Thoracic aorta (tissue), 2 donors: ENCODE data around the gene FASTK. TPM values are rescaled to one million over a fixed set of nuclear protein-coding genes. Genes with fewer than 3 reads are reported as not detected.

Experiments used
- ATAC-seq: fragments of 150-250 bp; one replicate; pipeline ENCODE4 v1.8.0; 2017; ENCODE audit warnings: low read depth; ENCODE audit not compliant: insufficient number of reproducible peaks, low FRiP score
- DNase-seq: peaks from one replicate; pipeline ENCODE4 v3.0.0-alpha.2; 2020; ENCODE audit warnings: low spot score
- H3K27ac ChIP-seq, 2 donors: fragments of 200-600 bp; sonication (generic); 1 replicate in 1 of 2; 2 replicates in 1 of 2; pipeline ENCODE4 v1.5.1; 2016; ENCODE audit warnings: mild to moderate bottlenecking in 2 of 2, moderate library complexity in 2 of 2
- H3K27me3 ChIP-seq: fragments of 200-600 bp; sonication (generic); replicated peaks from 2 replicates; pipeline ENCODE4 v1.6.0; 2016; ENCODE audit warnings: mild to moderate bottlenecking; ENCODE audit not compliant: insufficient read depth
- H3K36me3 ChIP-seq: fragments of 200-600 bp; sonication (generic); one replicate; pipeline ENCODE4 v1.5.1; 2016
- H3K4me1 ChIP-seq, 2 donors: fragments of 200-600 bp; sonication (generic); 1 replicate in 1 of 2; 2 replicates in 1 of 2; pipeline versions ENCODE4 v1.5.1 to v1.6.0; 2016; ENCODE audit warnings: low read depth in 2 of 2, mild to moderate bottlenecking in 1 of 2; ENCODE audit not compliant: control insufficient read depth in 1 of 2
- H3K4me3 ChIP-seq: fragments of 200-600 bp; sonication (generic); 2 replicates; pipeline ENCODE4 v1.5.1; 2016; ENCODE audit warnings: mild to moderate bottlenecking
- H3K9me3 ChIP-seq: fragments of 200-600 bp; sonication (generic); 2 replicates; pipeline ENCODE4 v1.5.1; 2016
- CTCF ChIP-seq: fragments of 200-600 bp; sonication (generic); IDR thresholded peaks from one replicate; pipeline ENCODE4 v1.5.1; 2019; ENCODE audit warnings: antibody characterized with exemption
- total RNA-seq, 2 donors: library from RNA; depleted of rRNA; stranded (reverse); fragments of >200 nt; gene quantifications; one replicate each; pipeline versions ENCODE4 v1.1.0 to v1.2.3, GENCODE V29; 2016

FASTK gene
- total RNA-seq, 2 donors from 2014 or later, result 59.0 to 110 TPM

- DNase-seq (peak; percentile 97), ATAC-seq (peak; percentile 92)
- no peak for TF ChIP-seq CTCF
- Histone ChIP-seq H3K4me3 (peak overlapping the region; percentile 98), H3K27me3 (no peaks in the 10 kb centered on the region), H3K4me1 (peaks cover 37 to 50% of the 10 kb centered on the region in 2 donors), H3K27ac (peak overlapping the region; percentile 81 to 97), H3K36me3 (no peaks in the 10 kb centered on the region), H3K9me3 (no peaks in the 10 kb centered on the region)
Measured at GRCh38 chr7:151057989-151058780, 22.4 kb downstream of the FASTK start.

GRCh38 chr7:151057506-151057988 lies 23.1 kb downstream of the FASTK start, which contains the start of gene CDK5:
TSS of gene CDK5 (minus strand) at chr7:151057897. CDS start at chr7:151057848, 49 bp downstream.
- Histone ChIP-seq H3K36me3 (no peaks in the 10 kb centered on the region), H3K4me1 (peaks cover 34 to 47% of the 10 kb centered on the region in 2 donors), H3K27ac (peak within 1 kb of the TSS; percentile 81 to 97), H3K27me3 (no peaks in the 10 kb centered on the region), H3K9me3 (no peaks in the 10 kb centered on the region), H3K4me3 (peak within 1 kb of the TSS; percentile 98)
- ATAC-seq (peak; percentile 15), DNase-seq (no peak)
- no peak for TF ChIP-seq CTCF

GRCh38 chr7:151056666-151057505 lies 23.7 kb downstream of the FASTK start:
- TF ChIP-seq CTCF, result no peak
- H3K27me3 ChIP-seq, result no peaks in the 10 kb centered on the region
- H3K4me1 ChIP-seq, result peaks cover 29 to 40% of the 10 kb centered on the region in 2 donors
- H3K36me3 ChIP-seq, result no peaks in the 10 kb centered on the region
- H3K27ac ChIP-seq, result no peak overlapping the region
- no peak for ATAC-seq
- H3K4me3 ChIP-seq, result peak overlapping the region; percentile 98
- DNase-seq, result no peak
- no peaks in the 10 kb centered on the region for H3K9me3 ChIP-seq

GRCh38 chr7:151056283-151056665 lies 24.3 kb downstream of the FASTK start:
- TF ChIP-seq CTCF, result no peak
- H3K4me3 ChIP-seq, result no peak overlapping the region
- DNase-seq, result no peak
- H3K27ac ChIP-seq, result no peak overlapping the region
- peaks cover 23 to 34% of the 10 kb centered on the region in 2 donors for H3K4me1 ChIP-seq
- ATAC-seq, result no peak
- no peaks in the 10 kb centered on the region for H3K36me3 ChIP-seq
- no peaks in the 10 kb centered on the region for H3K27me3 ChIP-seq
- H3K9me3 ChIP-seq, result no peaks in the 10 kb centered on the region

GRCh38 chr7:151053751-151054150 lies 26.9 kb downstream of the FASTK start:
- TF ChIP-seq CTCF, result no peak
- H3K27ac ChIP-seq, result no peak overlapping the region

More at GRCh38 chr7:151053751-151054150, 26.9 kb downstream of the FASTK start:
- peaks cover 13 to 18% of the 10 kb centered on the region in 2 donors for H3K4me1 ChIP-seq
- DNase-seq, result no peak
- no peak overlapping the region for H3K4me3 ChIP-seq
- no peaks in the 10 kb centered on the region for H3K36me3 ChIP-seq
- H3K27me3 ChIP-seq, result no peaks in the 10 kb centered on the region
- no peaks in the 10 kb centered on the region for H3K9me3 ChIP-seq
- no peak for ATAC-seq
